H1 (cell line): ENCODE results near the gene APMAP. TPM values are rescaled to one million over a fixed set of nuclear protein-coding genes. Genes with fewer than 3 reads are reported as not detected.

Source experiments
- CTCF ChIA-PET: fragments of 300-600 bp; sonication (Branson Sonifier 250); formaldehyde crosslinking; loops from one replicate; lab custom pipeline; 2021; ENCODE audit not compliant: partially characterized antibody; lab: Charles Lee
- POLR2A ChIA-PET: fragments of 300-600 bp; sonication (Branson Sonifier 250); formaldehyde crosslinking; loops from one replicate; lab custom pipeline; 2021; ENCODE audit warnings: inconsistent platforms; ENCODE audit not compliant: partially characterized antibody; lab: Charles Lee
- DNase-seq, 2 experiments: peaks; one replicate each; pipeline versions ENCODE4 v3.0.0 to v3.0.0-alpha.2; 2010 to 2022; ENCODE audit warnings: low spot score in 2 of 2, low read depth in 1 of 2, mixed read lengths in 1 of 2
- FAIRE-seq: peaks from 2 replicates; lab custom pipeline; 2011; peaks lifted over from hg19 to GRCh38; lab: Jason Lieb, UNC
- H2AFZ ChIP-seq: 2 replicates; pipeline ENCODE4 v1.8.1; 2012; ENCODE audit warnings: low read length, inconsistent platforms
- H2AK5ac ChIP-seq: 2 replicates; pipeline ENCODE4 v1.6.1; 2013; ENCODE audit warnings: low read depth, low read length
- H2BK120ac ChIP-seq: replicated peaks from 2 replicates; pipeline ENCODE3; 2013; ENCODE audit warnings: low read depth, low read length, inconsistent platforms
- H2BK12ac ChIP-seq: 2 replicates; pipeline ENCODE4 v1.6.1; 2013; ENCODE audit warnings: low read depth, low read length
- H2BK15ac ChIP-seq: 2 replicates; pipeline ENCODE4 v1.6.1; 2013; ENCODE audit warnings: low read length
- H2BK20ac ChIP-seq: 2 replicates; pipeline ENCODE4 v1.6.1; 2013; ENCODE audit warnings: low read length
- H2BK5ac ChIP-seq: 2 replicates; pipeline ENCODE4 v1.6.1; 2013; ENCODE audit warnings: low read depth, low read length
- H3K14ac ChIP-seq: 2 replicates; pipeline ENCODE4 v1.6.1; 2013; ENCODE audit warnings: inconsistent platforms; ENCODE audit not compliant: insufficient read length
- H3K18ac ChIP-seq: 2 replicates; pipeline ENCODE4 v1.6.1; 2013; ENCODE audit warnings: low read length; ENCODE audit errors: extremely low read depth
- H3K23ac ChIP-seq: 2 replicates; pipeline ENCODE4 v1.6.1; 2013; ENCODE audit warnings: inconsistent platforms; ENCODE audit not compliant: insufficient read length
- H3K23me2 ChIP-seq: 2 replicates; pipeline ENCODE4 v1.6.1; 2013; ENCODE audit warnings: low read depth, low read length
- H3K27ac ChIP-seq: 2 replicates; pipeline ENCODE4 v1.6.1; 2011; ENCODE audit warnings: low read depth, low read length, inconsistent platforms
- H3K27me3 ChIP-seq, 4 experiments: replicated peaks in 1 of 4; 1 replicate in 1 of 4; 2 replicates in 3 of 4; pipeline versions ENCODE4 v1.6.1 to v1.8.1; 2011 to 2013; ENCODE audit warnings: low read length in 3 of 4, mild to moderate bottlenecking in 3 of 4, inconsistent platforms in 2 of 4, mixed read lengths in 2 of 4, moderate library complexity in 1 of 4; ENCODE audit not compliant: control insufficient read depth in 3 of 4, insufficient read depth in 3 of 4; ENCODE audit errors: extremely low read depth in 1 of 4
- H3K36me3 ChIP-seq, 4 experiments: 2 replicates each; pipeline versions ENCODE4 v1.6.1 to v1.8.1; 2011 to 2013; ENCODE audit warnings: mild to moderate bottlenecking in 4 of 4, low read length in 3 of 4, moderate library complexity in 2 of 4, control low read depth in 1 of 4, inconsistent platforms in 1 of 4; ENCODE audit not compliant: insufficient read depth in 4 of 4, control insufficient read depth in 2 of 4
- H3K4ac ChIP-seq: replicated peaks from 2 replicates; pipeline ENCODE3; 2013; ENCODE audit warnings: low read length, low read depth, mixed read lengths, inconsistent platforms; ENCODE audit not compliant: insufficient read length
- H3K4me1 ChIP-seq, 4 experiments: replicated peaks in 1 of 4; 1 replicate in 1 of 4; 2 replicates in 3 of 4; pipeline versions ENCODE4 v1.6.1 to v1.8.1; 2011 to 2013; ENCODE audit warnings: low read length in 3 of 4, inconsistent platforms in 2 of 4, mixed read lengths in 1 of 4; ENCODE audit not compliant: insufficient read depth in 4 of 4, control insufficient read depth in 3 of 4
- H3K4me2 ChIP-seq, 2 experiments: 2 replicates each; pipeline versions ENCODE4 v1.6.1 to v1.8.1; 2011 to 2013; ENCODE audit warnings: low read depth in 2 of 2, low read length in 2 of 2, control low read depth in 1 of 2, inconsistent platforms in 1 of 2, mild to moderate bottlenecking in 1 of 2; ENCODE audit not compliant: insufficient read depth in 1 of 2
- H3K4me3 ChIP-seq, 4 experiments: fragments of 200-600, 300-600 bp in 1 of 4; sonication (generic), shearing (Covaris generic), sonication (Bioruptor Twin) in 1 of 4; 2 replicates each; pipeline versions ENCODE4 v1.5.1 to v1.8.1; 2011 to 2016; ENCODE audit warnings: low read length in 4 of 4, low read depth in 3 of 4, control low read depth in 2 of 4, inconsistent platforms in 2 of 4, mild to moderate bottlenecking in 2 of 4, mixed read lengths in 1 of 4, moderate library complexity in 1 of 4; ENCODE audit not compliant: insufficient read depth in 2 of 4; ENCODE audit errors: extremely low read depth in 1 of 4
- H3K56ac ChIP-seq: replicated peaks from 2 replicates; pipeline ENCODE3; 2013; ENCODE audit warnings: low read depth, mild to moderate bottlenecking, mixed read lengths, low read length, inconsistent platforms; ENCODE audit not compliant: insufficient read length
- H3K79me1 ChIP-seq: 2 replicates; pipeline ENCODE4 v1.6.1; 2013; ENCODE audit warnings: low read depth, low read length, control low read depth
- H3K79me2 ChIP-seq, 2 experiments: 2 replicates each; pipeline versions ENCODE4 v1.6.1 to v1.8.1; 2012 to 2013; ENCODE audit warnings: low read length in 2 of 2, mild to moderate bottlenecking in 2 of 2, inconsistent platforms in 1 of 2; ENCODE audit not compliant: insufficient read depth in 2 of 2, control insufficient read depth in 1 of 2
- H3K9ac ChIP-seq, 4 experiments: replicated peaks in 1 of 4; 1 replicate in 1 of 4; 2 replicates in 3 of 4; pipeline versions ENCODE4 v1.6.1 to v1.8.1; 2011 to 2013; ENCODE audit warnings: low read depth in 3 of 4, low read length in 3 of 4, control low read depth in 2 of 4, mild to moderate bottlenecking in 2 of 4, moderate library complexity in 2 of 4, inconsistent platforms in 1 of 4; ENCODE audit errors: extremely low read depth in 1 of 4
- H3K9me3 ChIP-seq, 2 experiments: 2 replicates each; pipeline versions ENCODE4 v1.6.1 to v1.8.1; 2012 to 2013; ENCODE audit warnings: mild to moderate bottlenecking in 2 of 2, moderate library complexity in 2 of 2, control low read depth in 1 of 2, inconsistent platforms in 1 of 2, low read depth in 1 of 2, low read length in 1 of 2, mixed read lengths in 1 of 2; ENCODE audit not compliant: insufficient read depth in 2 of 2
- H4K20me1 ChIP-seq, 2 experiments: replicated peaks in 1 of 2; 2 replicates each; pipeline versions ENCODE3 to v1.8.1; 2011 to 2013; ENCODE audit warnings: inconsistent platforms in 2 of 2, low read length in 2 of 2, mild to moderate bottlenecking in 1 of 2; ENCODE audit not compliant: insufficient read depth in 2 of 2, control insufficient read depth in 1 of 2
- H4K5ac ChIP-seq: 2 replicates; pipeline ENCODE4 v1.6.1; 2013; ENCODE audit warnings: low read length, low read depth, mixed read lengths, inconsistent platforms; ENCODE audit not compliant: insufficient read length
- H4K8ac ChIP-seq: 2 replicates; pipeline ENCODE4 v1.8.0; 2013; ENCODE audit warnings: mild to moderate bottlenecking, moderate library complexity, low read length, inconsistent platforms; ENCODE audit not compliant: insufficient read depth; ENCODE audit errors: extremely low read depth
- H4K91ac ChIP-seq: replicated peaks from 2 replicates; pipeline ENCODE3; 2013; ENCODE audit warnings: low read length, mixed read lengths, inconsistent platforms; ENCODE audit not compliant: insufficient read length
- BCL11A ChIP-seq, 2 experiments: IDR thresholded peaks; one replicate each; pipeline ENCODE4 v1.6.1; 2011; ENCODE audit warnings: low read depth in 2 of 2, low read length in 2 of 2, mild to moderate bottlenecking in 2 of 2
- CEBPB ChIP-seq: IDR thresholded peaks from 2 replicates; pipeline ENCODE4 v1.6.1; 2012; ENCODE audit warnings: low read depth, low read length
- CHD2 ChIP-seq: IDR thresholded peaks from 2 replicates; pipeline ENCODE4 v1.6.1; 2012; ENCODE audit warnings: low read length, improper control_type of control experiment
- CTBP2 ChIP-seq: IDR thresholded peaks from 2 replicates; pipeline ENCODE4 v1.7.0; 2011; ENCODE audit warnings: borderline replicate concordance, mild to moderate bottlenecking, moderate library complexity, mixed read lengths, low read length; ENCODE audit not compliant: insufficient read depth, insufficient read length
- GTF2F1 ChIP-seq: IDR thresholded peaks from 2 replicates; pipeline ENCODE4 v1.6.1; 2012; ENCODE audit warnings: low read depth, low read length, improper control_type of control experiment, borderline replicate concordance
- PHF8 ChIP-seq: fragments of 200-600 bp; sonication (generic); conservative IDR thresholded peaks from 2 replicates; pipeline ENCODE4 v1.7.1; 2012; ENCODE audit warnings: low read depth, mild to moderate bottlenecking, inconsistent platforms, low read length, moderate library complexity
- POLR2A ChIP-seq, 2 experiments: IDR thresholded peaks; 1 replicate in 1 of 2; 2 replicates in 1 of 2; pipeline ENCODE4 v1.6.1; 2011; ENCODE audit warnings: low read depth in 2 of 2, low read length in 2 of 2, mild to moderate bottlenecking in 2 of 2; ENCODE audit errors: control extremely low read depth in 1 of 2
- POLR2AphosphoS5 ChIP-seq: IDR thresholded peaks from 2 replicates; pipeline ENCODE4 v1.6.1; 2011; ENCODE audit warnings: low read depth, low read length
- RFX5 ChIP-seq: IDR thresholded peaks from 2 replicates; pipeline ENCODE4 v1.6.1; 2011; ENCODE audit warnings: low read depth, low read length, improper control_type of control experiment, borderline replicate concordance
- RNF2 ChIP-seq: fragments of 200-900, 300-1000 bp; sonication (generic); IDR thresholded peaks from 2 replicates; pipeline ENCODE4 v1.7.1; 2016; ENCODE audit warnings: borderline replicate concordance, low read depth, mild to moderate bottlenecking, antibody characterized with exemption, low read length; ENCODE audit not compliant: poor library complexity, severe bottlenecking; ENCODE audit errors: missing control alignments
- SIN3A ChIP-seq, 2 experiments: IDR thresholded peaks in 1 of 2; conservative IDR thresholded peaks in 1 of 2; 2 replicates each; pipeline ENCODE4 v1.6.1; 2011 to 2012; ENCODE audit warnings: low read length in 2 of 2, improper control_type of control experiment in 1 of 2, low read depth in 1 of 2, mild to moderate bottlenecking in 1 of 2
- SUZ12 ChIP-seq: fragments of 200-600 bp; sonication (generic); IDR thresholded peaks from 2 replicates; pipeline ENCODE4 v1.6.1; 2012; ENCODE audit warnings: mild to moderate bottlenecking, inconsistent platforms, low read length, moderate library complexity, mixed read lengths
- TAF1 ChIP-seq: IDR thresholded peaks from 2 replicates; pipeline ENCODE4 v1.6.1; 2011; ENCODE audit warnings: mild to moderate bottlenecking, low read depth, low read length
- WGBS, 2 experiments: shearing (Covaris generic) in 1 of 2; methylation state at CpG; one replicate each; pipeline versions ENCODE4 v1.1.6 to v1.1.7; 2013 to 2015; ENCODE audit warnings: low lambda C conversion rate in 2 of 2, mixed read lengths in 2 of 2, inconsistent platforms in 1 of 2, low coverage in 1 of 2, missing lambda C conversion rate in 1 of 2; ENCODE audit not compliant: insufficient replicate concordance in 2 of 2, insufficient coverage in 1 of 2, insufficient read length in 1 of 2; ENCODE audit errors: extremely low coverage in 1 of 2, missing lambda C conversion rate in 1 of 2; 5-methylcytosine and 5-hydroxymethylcytosine counted together
- polyA plus RNA-seq, 7 experiments: library from polyadenylated mRNA; depleted of rRNA in 3 of 7; stranded (reverse) in 5 of 7; unstranded in 2 of 7; fragments of >200 nt in 5 of 7; fragments of 200-250 nt in 2 of 7; gene quantifications; 1 replicate in 5 of 7; 2 replicates in 1 of 7; 4 replicates in 1 of 7; pipeline versions ENCODE4 v1.2.1 to v1.2.3, GENCODE V29; 2011 to 2013; ENCODE audit warnings: missing spikeins in 2 of 7, mixed read lengths in 2 of 7
- total RNA-seq: library from RNA; stranded (reverse); fragmentation: NEBNext Ultra II Directional; extraction: Animal tissue kit (Norgen Biotek cat#: 25700); gene quantifications from 2 replicates; pipeline ENCODE4 v1.2.1, GENCODE V29; 2021

APMAP gene
- total and polyA plus RNA-seq, 2 of the 8 experiments (the other 6 are each of a cell fraction or from before 2014, with no cell fraction given) = 31.3 to 66.0 TPM

GRCh38 chr20:24936526-24937407 is 55.8 kb downstream of the APMAP start:
- no peak overlapping the region for H3K4ac ChIP-seq
- no peak overlapping the region for H3K9ac ChIP-seq
- no peak overlapping the region for H3K14ac ChIP-seq
- no peaks in the 10 kb centered on the region for H3K79me2 ChIP-seq
- POLR2A ChIA-PET = no interaction called here
- no peaks in the 10 kb centered on the region for H3K27me3 ChIP-seq
- no peak overlapping the region for H2BK120ac ChIP-seq
- H3K9me3 ChIP-seq = peaks cover 8 to 19% of the 10 kb centered on the region in 2 experiments; a peak in 3 of 4 replicates
- H4K5ac ChIP-seq = no peak overlapping the region
- CTCF ChIA-PET = no interaction called here
- no peak overlapping the region for H2AK5ac ChIP-seq
- no peak for FAIRE-seq
- no peak overlapping the region for H2BK12ac ChIP-seq
- H4K8ac ChIP-seq = no peak overlapping the region; the same call in 1 of the 2 replicates
- no peak overlapping the region for H2BK15ac ChIP-seq
- H3K4me2 ChIP-seq = no peak overlapping the region
- no peaks in the 10 kb centered on the region for H3K23me2 ChIP-seq
- H2BK5ac ChIP-seq = no peak overlapping the region
- no peak overlapping the region for H2AFZ ChIP-seq
- no peaks in the 10 kb centered on the region for H3K36me3 ChIP-seq
- no peak overlapping the region for H4K91ac ChIP-seq
- no peak overlapping the region for H3K56ac ChIP-seq
- H3K27ac ChIP-seq = no peak overlapping the region
- H3K79me1 ChIP-seq = no peaks in the 10 kb centered on the region
- no peaks in the 10 kb centered on the region for H4K20me1 ChIP-seq
- WGBS, 2 experiments = 85% methylated on average over 7 of the region's 7 CpGs; no CpG with 5 or more reads in 1 of the 2 experiments
- no peak overlapping the region for H3K23ac ChIP-seq
- no peak overlapping the region for H3K18ac ChIP-seq
- no peak for DNase-seq
- no peaks in the 10 kb centered on the region for H3K4me1 ChIP-seq
- H2BK20ac ChIP-seq = no peak overlapping the region
- no peak overlapping the region for H3K4me3 ChIP-seq
- TF ChIP-seq POLR2AphosphoS5 (no peak), TAF1 (no peak), CHD2 (no peak), POLR2A (IDR thresholded peaks at IDR 0.05; ENCODE audit: control extremely low read depth in 1 of 2, low read depth in 2 of 2, low read length in 2 of 2) (no peak), SIN3A (conservative IDR thresholded peaks at IDR 0.05 in 1 of 2, IDR thresholded peaks at IDR 0.05 in 1 of 2; ENCODE audit: low read depth in 1 of 2, low read length in 2 of 2) (no peak), SUZ12 (no peak), BCL11A (IDR thresholded peaks at IDR 0.05; ENCODE audit: low read depth in 2 of 2, low read length in 2 of 2) (no peak), GTF2F1 (no peak), RFX5 (no peak), PHF8 (no peak), CTBP2 (no peak), CEBPB (no peak), RNF2 (no peak)
